HG02981 (cell line): Measurements from ENCODE around the gene MICAL3.
A peak's percentile ranks its signal among the peaks of the same experiment; 100 is the strongest.
"Not testable (repeated sequence)": the region's sequence is repeated elsewhere in the genome, so short reads cannot be mapped to it uniquely, and the experiment has no call there.

Source experiments
- ATAC-seq: cut with Tn5 transposase; IDR thresholded peaks from one replicate; pipeline ENCODE4 v1.9.1; 2021; ENCODE audit warnings: mild to moderate bottlenecking, moderate library complexity; ENCODE audit not compliant: unreplicated experiment

The MICAL3 gene

DNA sequence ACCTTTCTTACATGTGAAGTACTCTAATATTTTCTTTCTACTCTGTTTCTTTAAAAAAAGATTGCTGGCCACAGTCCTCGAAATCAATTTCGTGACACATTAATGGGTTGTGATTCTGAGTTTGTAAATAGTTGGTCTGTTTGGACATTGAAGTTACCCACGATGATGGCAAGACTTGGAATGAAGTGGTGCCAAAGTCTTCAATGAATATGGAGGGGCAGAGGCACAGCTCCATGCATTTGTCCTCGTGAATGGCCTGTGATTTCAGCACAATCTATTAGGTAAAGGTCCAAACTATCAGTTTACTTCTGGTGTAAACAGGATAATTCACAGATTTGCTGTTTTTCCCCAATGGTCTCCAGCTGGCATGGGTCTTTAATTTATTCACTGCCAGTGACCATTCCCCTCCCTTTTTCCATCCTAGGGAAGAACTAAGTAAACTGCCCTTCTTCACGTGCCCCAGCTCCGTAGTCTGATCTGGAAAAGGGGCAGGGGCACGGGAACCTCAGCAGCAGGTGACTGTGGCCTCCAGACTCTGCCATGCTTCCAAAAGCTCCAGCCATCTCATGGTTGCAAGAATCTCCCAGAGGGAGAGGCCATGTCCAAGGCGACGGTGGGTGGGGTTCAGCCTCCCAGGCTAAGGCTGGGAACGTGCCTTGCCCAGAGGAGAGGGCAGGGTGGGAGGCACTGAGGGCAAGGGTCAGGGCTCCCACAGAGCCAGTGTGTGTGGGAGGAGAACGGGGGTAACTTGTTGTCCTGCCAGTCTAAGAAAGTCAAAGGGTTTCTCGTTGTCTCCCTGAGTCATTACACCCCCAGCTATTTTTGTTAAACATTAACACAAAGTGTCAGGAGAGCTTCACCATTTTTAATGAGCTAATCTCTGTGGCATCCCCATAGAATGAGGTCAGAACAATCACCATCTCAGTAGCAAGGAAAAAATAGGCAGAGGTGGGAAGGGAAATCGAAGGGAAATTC is 36.6 kb upstream of the MICAL3 start:
- no peak for ATAC-seq

DNA sequence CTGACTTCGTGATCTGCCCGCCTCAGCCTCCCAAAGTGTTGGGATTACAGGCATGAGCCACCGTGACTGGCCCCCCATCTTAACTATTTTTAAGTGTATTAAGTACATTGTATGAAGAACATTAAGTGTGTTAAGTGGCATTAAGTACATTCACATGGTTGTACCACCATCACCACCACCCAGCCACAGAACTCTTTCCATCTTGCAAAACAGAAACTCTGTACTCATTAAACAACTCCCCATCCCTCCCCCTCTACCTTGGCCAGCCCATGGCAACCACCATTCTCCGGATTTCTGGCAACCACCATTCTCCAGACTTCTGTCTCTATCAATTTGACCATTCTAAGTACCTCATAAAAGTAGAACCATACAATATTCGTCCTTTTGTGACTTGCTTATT is 35.6 kb upstream of the MICAL3 start:
- no peak for ATAC-seq

DNA sequence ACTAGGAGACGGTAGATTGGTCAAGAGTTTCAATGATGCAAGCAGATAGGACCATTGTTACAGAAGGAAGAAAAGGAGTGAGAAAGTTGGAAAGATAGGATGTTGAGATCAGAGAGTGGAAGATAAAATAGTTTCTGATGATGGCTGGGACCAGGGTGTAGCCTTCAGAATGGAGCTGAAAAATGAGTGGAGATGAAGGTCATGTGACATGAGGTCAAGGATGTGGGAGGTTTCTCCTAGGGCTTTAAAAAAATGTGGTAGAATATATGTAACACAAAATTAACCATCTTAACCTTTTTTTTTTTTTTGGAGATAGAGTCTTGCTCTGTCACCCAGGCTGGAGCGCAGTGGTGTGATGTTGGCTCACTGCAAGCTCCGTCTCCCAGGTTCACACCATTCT is 35.1 kb upstream of the MICAL3 start:
- no peak for ATAC-seq

GRCh38 chr22:18059094-18059417 is 34.7 kb upstream of the MICAL3 start:
- ATAC-seq, result no peak

GRCh38 chr22:18058371-18059093 is 34.2 kb upstream of the MICAL3 start:
- no peak for ATAC-seq

GRCh38 chr22:18057568-18058209 is 33.3 kb upstream of the MICAL3 start:
- no peak for ATAC-seq

DNA sequence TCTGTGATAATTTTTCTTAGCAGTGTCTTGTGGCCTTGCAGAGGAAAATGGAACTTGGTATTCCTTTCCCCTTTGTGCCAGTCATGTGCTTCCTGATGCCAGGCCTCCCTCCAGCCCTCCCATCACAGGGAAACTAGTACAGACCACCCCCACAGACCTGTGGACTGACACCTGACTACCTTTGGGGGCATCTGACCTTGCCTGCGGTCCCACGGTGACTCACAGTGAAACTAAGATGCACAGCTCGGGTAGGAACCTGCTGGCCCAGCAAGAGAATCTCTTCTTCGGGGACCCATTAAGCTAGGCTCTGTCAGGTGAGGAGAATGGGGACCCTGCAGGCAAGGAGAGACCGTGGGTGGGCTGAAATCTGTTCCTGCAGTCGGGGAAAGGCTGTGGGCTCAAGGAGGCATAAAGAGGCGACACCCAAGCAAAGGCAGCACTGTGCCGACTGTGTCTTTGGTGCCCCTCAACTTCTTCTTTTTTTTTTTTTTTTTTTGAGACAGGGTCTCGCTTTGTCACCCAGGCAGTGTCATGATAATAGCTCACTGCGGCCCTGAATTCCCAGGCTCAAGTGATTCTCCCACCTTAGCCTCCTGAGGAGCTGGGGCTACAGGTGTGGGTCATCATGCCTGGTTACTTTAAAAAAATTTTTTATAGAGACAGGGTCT is 32.6 kb upstream of the MICAL3 start:
- ATAC-seq, result peak; percentile 57

- no peak for ATAC-seq
Observed at GRCh38 chr22:18056161-18056666, 31.9 kb upstream of the MICAL3 start.

GRCh38 chr22:18055619-18056160 is 31.3 kb upstream of the MICAL3 start:
- ATAC-seq, result no peak

DNA sequence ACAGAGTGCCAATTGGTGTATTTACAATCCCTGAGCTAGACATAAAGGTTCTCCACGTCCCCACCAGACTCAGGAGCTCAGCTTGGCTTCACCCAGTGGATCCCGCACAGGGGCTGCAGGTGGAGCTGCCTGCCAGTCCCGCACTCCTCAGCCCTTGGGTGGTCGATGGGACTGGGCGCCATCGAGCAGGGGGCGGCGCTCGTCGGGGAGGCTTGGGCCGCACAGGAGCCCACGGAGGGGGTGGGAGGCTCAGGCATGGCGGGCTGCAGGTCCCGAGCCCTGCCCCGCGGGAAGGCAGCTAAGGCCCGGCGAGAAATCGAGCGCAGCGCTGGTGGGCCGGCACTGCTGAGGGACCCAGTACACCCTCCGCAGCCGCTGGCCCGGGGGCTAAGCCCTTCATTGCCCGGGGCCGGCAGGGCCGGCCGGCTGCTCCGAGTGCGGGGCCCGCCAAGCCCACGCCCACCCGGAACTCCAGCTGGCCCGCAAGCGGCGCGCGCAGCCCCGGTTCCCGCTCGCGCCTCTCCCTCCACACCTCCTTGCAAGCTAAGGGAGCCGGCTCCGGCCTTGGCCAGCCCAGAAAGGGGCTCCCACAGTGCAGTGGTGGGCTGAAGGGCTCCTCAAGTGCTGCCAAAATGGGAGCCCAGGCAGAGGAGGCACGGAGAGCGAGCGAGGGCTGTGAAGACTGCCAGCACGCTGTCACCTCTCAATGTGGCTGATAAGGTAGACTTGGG is 29.0 kb upstream of the MICAL3 start:
- not testable (repeated sequence) for ATAC-seq

DNA sequence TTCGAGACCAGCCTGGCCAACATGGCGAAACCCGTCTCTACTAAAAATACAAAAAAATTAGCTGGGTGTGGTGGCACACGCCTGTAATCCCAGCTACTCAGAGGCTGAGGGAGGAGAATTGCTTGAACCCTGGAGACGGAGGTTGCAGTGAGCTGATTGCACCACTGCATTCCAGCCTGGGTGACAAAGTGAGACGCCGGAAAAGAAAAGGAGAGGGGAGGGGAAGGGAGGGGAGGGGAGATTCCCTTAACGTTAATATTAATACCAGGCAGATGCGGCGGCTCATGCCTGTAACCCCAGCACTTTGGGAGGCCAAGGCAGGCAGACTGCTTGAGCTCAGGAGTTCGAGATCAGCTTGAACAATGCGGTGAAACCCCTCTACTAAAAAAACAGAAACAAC is 26.8 kb upstream of the MICAL3 start:
- ATAC-seq, result not testable (repeated sequence)

GRCh38 chr22:18050065-18050464 is 25.7 kb upstream of the MICAL3 start:
- ATAC-seq, result no peak

DNA sequence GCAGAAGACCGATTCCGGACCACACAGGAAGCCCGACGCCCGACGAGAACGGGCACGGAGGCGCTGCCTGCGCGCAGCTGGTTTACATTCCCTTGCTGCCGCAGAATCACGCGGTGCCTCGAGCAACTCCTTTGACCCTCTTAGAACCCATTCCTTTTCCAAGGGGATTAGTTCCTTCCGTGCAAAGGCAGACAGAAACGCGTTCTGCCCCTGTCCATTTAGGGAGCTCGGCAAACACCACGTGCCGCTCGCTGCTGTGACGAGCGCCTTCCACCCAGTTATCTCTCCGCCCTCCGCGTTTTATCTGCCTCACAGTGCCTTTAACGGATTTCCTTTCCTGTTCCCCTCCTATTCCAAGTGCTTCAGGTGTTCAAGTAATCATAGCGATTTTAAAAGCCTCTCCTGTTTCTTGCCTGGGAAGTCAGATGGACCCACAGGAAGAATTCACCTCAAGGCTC is 24.1 kb upstream of the MICAL3 start:
- ATAC-seq, result no peak

DNA sequence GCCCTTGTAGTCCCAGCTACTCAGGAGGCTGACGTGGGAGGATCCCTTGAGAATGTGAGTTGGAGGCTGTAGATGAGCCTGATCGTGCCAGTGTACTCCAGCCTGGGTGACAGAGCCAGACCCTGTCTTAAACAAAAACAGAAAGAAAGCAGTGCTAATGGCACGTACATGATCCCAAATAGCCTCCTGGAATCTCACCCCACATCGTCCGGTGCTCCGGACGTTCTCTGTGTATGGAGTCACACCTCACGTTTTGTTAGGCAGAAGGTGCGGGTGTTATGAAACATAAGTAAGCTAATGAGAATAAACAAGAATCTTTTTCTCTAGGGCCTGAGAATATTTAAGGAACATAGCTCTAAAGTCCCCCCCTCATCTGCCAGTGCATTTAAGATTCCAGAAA is 23.7 kb upstream of the MICAL3 start:
- no peak for ATAC-seq

GRCh38 chr22:18045794-18046193 is 21.4 kb upstream of the MICAL3 start:
- no peak for ATAC-seq

DNA sequence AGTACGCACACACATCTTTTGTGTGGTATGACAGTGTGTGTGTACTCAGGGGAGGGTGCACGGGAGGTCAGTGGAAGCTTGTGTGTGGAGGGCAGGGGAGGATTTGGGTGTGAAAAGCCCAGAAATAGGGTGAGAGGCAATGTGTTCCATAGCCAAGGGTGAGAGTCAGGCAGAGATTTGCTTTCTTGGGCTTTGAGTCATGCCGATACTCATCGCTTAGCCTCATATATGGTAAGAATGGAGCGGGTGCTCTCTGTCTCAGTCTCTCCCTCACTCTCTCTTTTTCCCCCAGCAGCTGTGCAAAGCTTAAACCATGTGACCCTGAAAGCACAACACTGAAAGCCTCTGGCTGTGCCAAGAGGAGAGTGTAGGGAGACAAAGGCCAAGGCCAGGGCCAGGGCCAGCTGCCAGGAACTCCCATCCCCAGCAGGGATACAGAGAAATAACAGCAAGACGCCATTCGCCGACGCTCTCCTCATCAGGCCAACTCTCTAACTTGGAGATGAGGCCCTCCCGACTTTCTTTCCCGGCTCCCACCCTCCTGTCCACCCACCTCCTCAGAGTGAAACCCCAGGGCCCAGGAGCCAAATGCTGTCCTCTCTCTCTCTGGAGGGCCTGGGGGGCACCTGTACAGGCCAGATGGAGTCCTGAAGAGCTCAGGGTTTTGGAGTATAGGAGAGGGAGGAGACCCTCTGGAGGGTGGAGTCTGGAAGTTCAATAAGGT is 20.3 kb upstream of the MICAL3 start:
- no peak for ATAC-seq

DNA sequence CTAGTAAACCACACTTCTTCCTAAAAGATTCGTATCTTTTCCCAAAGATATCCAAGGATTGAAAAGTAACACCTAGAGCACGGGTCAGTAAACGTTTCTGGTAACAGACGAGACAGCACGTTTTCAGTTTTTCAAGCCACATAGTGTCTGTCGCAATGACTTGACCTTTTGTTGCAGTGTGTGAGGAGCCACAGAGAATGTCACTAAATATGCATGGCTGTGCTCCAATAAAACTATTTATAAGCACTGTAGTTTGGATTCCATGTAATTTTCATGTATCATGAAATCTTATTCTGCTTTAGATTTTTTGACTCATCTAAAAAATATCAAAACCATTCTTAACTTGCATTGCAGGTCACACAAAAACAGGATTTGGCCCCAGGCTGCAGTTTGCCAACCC is 18.3 kb upstream of the MICAL3 start:
- no peak for ATAC-seq

DNA sequence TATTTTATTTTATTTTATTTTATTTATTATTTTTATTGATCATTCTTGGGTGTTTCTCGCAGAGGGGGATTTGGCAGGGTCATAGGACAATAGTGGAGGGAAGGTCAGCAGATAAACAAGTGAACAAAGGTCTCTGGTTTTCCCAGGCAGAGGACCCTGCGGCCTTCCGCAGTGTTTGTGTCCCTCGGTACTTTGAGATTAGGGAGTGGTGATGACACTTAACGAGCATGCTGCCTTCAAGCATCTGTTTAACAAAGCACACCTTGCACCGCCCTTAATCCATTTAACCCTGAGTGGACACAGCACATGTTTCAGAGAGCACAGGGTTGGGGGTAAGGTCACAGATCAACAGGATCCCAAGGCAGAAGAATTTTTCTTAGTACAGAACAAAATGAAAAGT is 16.5 kb upstream of the MICAL3 start:
- ATAC-seq, result not testable (repeated sequence)

- ATAC-seq, result no peak
Observed at GRCh38 chr22:18035751-18036150, 11.4 kb upstream of the MICAL3 start.
